Endothelial cell of umbilical vein (primary cell): ENCODE measurements around the gene CHRNA9.

Experiments used
- CTCF ChIP-seq, 2 donors: IDR thresholded peaks; 1 replicate in 1 of 2; 2 replicates in 1 of 2; pipeline ENCODE4 v1.5.1; 2011; ENCODE audit warnings: low read length in 2 of 2, mild to moderate bottlenecking in 2 of 2, moderate library complexity in 2 of 2, control low read depth in 1 of 2, inconsistent platforms in 1 of 2, low read depth in 1 of 2; ENCODE audit not compliant: insufficient read depth in 1 of 2; ENCODE audit errors: extremely low read depth in 1 of 2
- EZH2 ChIP-seq: IDR thresholded peaks from 2 replicates; pipeline ENCODE4 v1.6.1; 2012; ENCODE audit warnings: borderline replicate concordance, low read depth, mild to moderate bottlenecking, moderate library complexity, low read length, inconsistent platforms; ENCODE audit not compliant: severe bottlenecking
- JUN ChIP-seq: IDR thresholded peaks from 2 replicates; pipeline ENCODE4 v1.6.1; 2011; ENCODE audit warnings: borderline replicate concordance, low read depth; ENCODE audit not compliant: insufficient read length, insufficient read depth
- MYC ChIP-seq: IDR thresholded peaks from one replicate; pipeline ENCODE4 v1.6.1; 2011; ENCODE audit warnings: mild to moderate bottlenecking, low read depth, low read length
- POLR2A ChIP-seq: IDR thresholded peaks from 2 replicates; pipeline ENCODE4 v1.6.1; 2012; ENCODE audit warnings: low read depth, mild to moderate bottlenecking, control low read depth, low read length
- POLR2AphosphoS5 ChIP-seq: IDR thresholded peaks from 2 replicates; pipeline ENCODE4 v1.6.1; 2012; ENCODE audit warnings: low read depth, mild to moderate bottlenecking, control low read depth, low read length, moderate library complexity; ENCODE audit not compliant: insufficient read depth
- TF ChIP-seq, protein P1 (sequence below): IDR thresholded peaks from 2 replicates; pipeline ENCODE4 v1.6.1; 2011; ENCODE audit not compliant: insufficient read depth, insufficient read length

- TF ChIP-seq POLR2A: no peak
- TF ChIP-seq JUN: no peak
- TF ChIP-seq EZH2: no peak
- no peak for TF ChIP-seq CTCF (IDR thresholded peaks at IDR 0.05; ENCODE audit: extremely low read depth in 1 of 2, insufficient read depth in 1 of 2, low read depth in 1 of 2, low read length in 2 of 2)
- no peak for TF ChIP-seq MYC
- TF ChIP-seq, protein P1, sequence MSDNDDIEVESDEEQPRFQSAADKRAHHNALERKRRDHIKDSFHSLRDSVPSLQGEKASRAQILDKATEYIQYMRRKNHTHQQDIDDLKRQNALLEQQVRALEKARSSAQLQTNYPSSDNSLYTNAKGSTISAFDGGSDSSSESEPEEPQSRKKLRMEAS: no peak
- no peak for TF ChIP-seq POLR2AphosphoS5
Observed at GRCh38 chr4:40373636-40374035, 38.5 kb downstream of the CHRNA9 start.
